HepG2 (cell line): ENCODE measurements around the gene UBASH3A. TPM values are rescaled to one million over a fixed set of nuclear protein-coding genes. Genes with fewer than 3 reads are reported as not detected.

Experiments
- ETV5 ChIP-seq: IDR thresholded peaks from 2 replicates; pipeline ENCODE4 v1.6.1; 2018; ENCODE audit warnings: missing biosample characterization, missing genetic modification reagents, inconsistent platforms, borderline replicate concordance
- HMG20B ChIP-seq: conservative IDR thresholded peaks from 2 replicates; pipeline ENCODE4 v1.6.1; 2016; ENCODE audit warnings: missing genetic modification reagents, missing compliant biosample characterization
- MAZ ChIP-seq, 2 experiments: sonication (generic) in 1 of 2; formaldehyde crosslinking in 1 of 2; IDR thresholded peaks; 2 replicates each; pipeline versions ENCODE4 v1.5.0 to v1.6.1; 2012 to 2020; ENCODE audit warnings: low read depth in 2 of 2, mild to moderate bottlenecking in 2 of 2, borderline replicate concordance in 1 of 2, improper control_type of control experiment in 1 of 2, low read length in 1 of 2, missing genetic modification reagents in 1 of 2, moderate library complexity in 1 of 2
- RBM39 ChIP-seq: fragments of 200-400 bp; formaldehyde crosslinking; IDR thresholded peaks from one replicate; pipeline ENCODE4 v1.6.1; 2018; ENCODE audit warnings: antibody characterized with exemption, mild to moderate bottlenecking, low read depth, low read length; ENCODE audit not compliant: poor library complexity, severe bottlenecking
- RFXANK ChIP-seq: IDR thresholded peaks from 2 replicates; pipeline ENCODE4 v1.6.1; 2016
- SAP130 ChIP-seq: IDR thresholded peaks from 2 replicates; pipeline ENCODE4 v1.6.1; 2016; ENCODE audit warnings: low read depth
- SNRNP70 ChIP-seq: fragments of 200-400 bp; formaldehyde crosslinking; IDR thresholded peaks from 2 replicates; pipeline ENCODE4 v1.6.1; 2017; ENCODE audit warnings: mild to moderate bottlenecking, low read depth, low read length, moderate library complexity
- YEATS2 ChIP-seq: sonication (generic); formaldehyde crosslinking; IDR thresholded peaks from 2 replicates; pipeline ENCODE4 v1.4.0; 2020; ENCODE audit warnings: missing genetic modification reagents, borderline replicate concordance
- ZNF234 ChIP-seq: sonication (generic); formaldehyde crosslinking; conservative IDR thresholded peaks from 2 replicates; pipeline ENCODE4 v1.5.1; 2020; ENCODE audit warnings: mild to moderate bottlenecking, missing genetic modification reagents
- ZNF772 ChIP-seq: sonication (generic); formaldehyde crosslinking; IDR thresholded peaks from 2 replicates; pipeline ENCODE4 v1.5.0; 2020; ENCODE audit warnings: mild to moderate bottlenecking, missing genetic modification reagents
- polyA plus RNA-seq, 8 experiments: library from polyadenylated mRNA; depleted of rRNA in 3 of 8; stranded (reverse) in 7 of 8; unstranded in 1 of 8; fragments of >200 nt; fragmentation: Illumina TruSeq in 4 of 8; extraction: Trizol in 4 of 8; gene quantifications; 2 replicates each; pipeline versions ENCODE4 v1.2.1 to v1.2.3, GENCODE V29; 2011 to 2016; ENCODE audit warnings: low read depth in 4 of 8, missing spikeins in 1 of 8, mixed read lengths in 1 of 8; ENCODE audit not compliant: insufficient read depth in 1 of 8
- total RNA-seq, 5 experiments: library from RNA; depleted of rRNA; stranded (reverse); fragments of >200 nt; fragmentation: Illumina TruSeq; extraction: Trizol; gene quantifications; 2 replicates each; pipeline ENCODE4 v1.2.3, GENCODE V29; 2016; ENCODE audit warnings: low read depth in 1 of 5
- TF ChIP-seq, protein P1 (sequence below): sonication (generic); formaldehyde crosslinking; IDR thresholded peaks from 2 replicates; pipeline ENCODE4 v1.4.0; 2020; ENCODE audit warnings: mild to moderate bottlenecking, missing genetic modification reagents, borderline replicate concordance
- TF ChIP-seq, protein P2 (sequence below): sonication (generic); formaldehyde crosslinking; IDR thresholded peaks from 2 replicates; pipeline ENCODE4 v1.5.0; 2020; ENCODE audit warnings: mild to moderate bottlenecking, missing genetic modification reagents, moderate library complexity
- TF ChIP-seq, protein P3 (sequence below): IDR thresholded peaks from 2 replicates; pipeline ENCODE4 v1.6.1; 2016; ENCODE audit warnings: missing genetic modification reagents, missing compliant biosample characterization
- TF ChIP-seq, protein P4 (sequence below): IDR thresholded peaks from 2 replicates; pipeline ENCODE4 v1.6.1; 2012; ENCODE audit warnings: low read length, improper control_type of control experiment

The UBASH3A gene
- total and polyA plus RNA-seq, 2 of the 13 experiments (the other 11 are each of a cell fraction or from before 2014, with no cell fraction given): not detected

DNA sequence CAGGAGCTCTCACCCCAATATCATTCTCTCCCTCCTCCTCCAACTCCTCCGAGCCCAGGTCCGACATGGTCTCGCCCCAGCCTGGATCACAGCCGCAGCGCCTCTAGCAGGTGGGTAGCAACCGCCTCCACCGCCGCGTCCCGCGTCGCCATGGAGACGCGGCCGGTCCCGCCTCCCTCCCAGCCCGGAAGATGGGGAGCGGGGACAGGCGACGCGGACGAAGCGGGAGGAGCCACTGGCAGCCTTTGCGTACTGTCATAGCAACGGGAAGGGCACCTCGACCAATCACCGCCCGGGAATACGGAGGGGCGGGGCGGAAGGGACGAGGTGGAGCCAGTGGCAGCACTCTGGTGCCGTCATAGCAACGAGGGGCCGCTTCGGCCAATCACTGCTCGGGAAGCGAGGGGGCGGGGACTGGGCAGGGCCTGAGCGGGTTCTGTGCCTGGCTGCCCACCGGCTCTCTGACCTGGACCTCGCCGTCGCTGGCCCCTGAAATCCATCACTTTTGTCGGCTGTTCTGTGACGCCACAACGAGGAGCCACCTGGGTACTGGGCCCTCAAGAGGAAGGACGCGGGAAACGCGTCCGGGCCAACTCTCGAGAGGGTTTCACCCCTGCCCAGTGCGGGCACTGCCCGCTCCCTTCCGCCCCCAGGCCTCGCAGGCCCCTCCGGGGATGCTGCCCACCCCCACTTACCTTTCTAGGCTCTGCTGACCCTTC lies 92.6 kb downstream of the UBASH3A start, which contains the start of gene RSPH1 (continued):
- TF ChIP-seq, protein P1, sequence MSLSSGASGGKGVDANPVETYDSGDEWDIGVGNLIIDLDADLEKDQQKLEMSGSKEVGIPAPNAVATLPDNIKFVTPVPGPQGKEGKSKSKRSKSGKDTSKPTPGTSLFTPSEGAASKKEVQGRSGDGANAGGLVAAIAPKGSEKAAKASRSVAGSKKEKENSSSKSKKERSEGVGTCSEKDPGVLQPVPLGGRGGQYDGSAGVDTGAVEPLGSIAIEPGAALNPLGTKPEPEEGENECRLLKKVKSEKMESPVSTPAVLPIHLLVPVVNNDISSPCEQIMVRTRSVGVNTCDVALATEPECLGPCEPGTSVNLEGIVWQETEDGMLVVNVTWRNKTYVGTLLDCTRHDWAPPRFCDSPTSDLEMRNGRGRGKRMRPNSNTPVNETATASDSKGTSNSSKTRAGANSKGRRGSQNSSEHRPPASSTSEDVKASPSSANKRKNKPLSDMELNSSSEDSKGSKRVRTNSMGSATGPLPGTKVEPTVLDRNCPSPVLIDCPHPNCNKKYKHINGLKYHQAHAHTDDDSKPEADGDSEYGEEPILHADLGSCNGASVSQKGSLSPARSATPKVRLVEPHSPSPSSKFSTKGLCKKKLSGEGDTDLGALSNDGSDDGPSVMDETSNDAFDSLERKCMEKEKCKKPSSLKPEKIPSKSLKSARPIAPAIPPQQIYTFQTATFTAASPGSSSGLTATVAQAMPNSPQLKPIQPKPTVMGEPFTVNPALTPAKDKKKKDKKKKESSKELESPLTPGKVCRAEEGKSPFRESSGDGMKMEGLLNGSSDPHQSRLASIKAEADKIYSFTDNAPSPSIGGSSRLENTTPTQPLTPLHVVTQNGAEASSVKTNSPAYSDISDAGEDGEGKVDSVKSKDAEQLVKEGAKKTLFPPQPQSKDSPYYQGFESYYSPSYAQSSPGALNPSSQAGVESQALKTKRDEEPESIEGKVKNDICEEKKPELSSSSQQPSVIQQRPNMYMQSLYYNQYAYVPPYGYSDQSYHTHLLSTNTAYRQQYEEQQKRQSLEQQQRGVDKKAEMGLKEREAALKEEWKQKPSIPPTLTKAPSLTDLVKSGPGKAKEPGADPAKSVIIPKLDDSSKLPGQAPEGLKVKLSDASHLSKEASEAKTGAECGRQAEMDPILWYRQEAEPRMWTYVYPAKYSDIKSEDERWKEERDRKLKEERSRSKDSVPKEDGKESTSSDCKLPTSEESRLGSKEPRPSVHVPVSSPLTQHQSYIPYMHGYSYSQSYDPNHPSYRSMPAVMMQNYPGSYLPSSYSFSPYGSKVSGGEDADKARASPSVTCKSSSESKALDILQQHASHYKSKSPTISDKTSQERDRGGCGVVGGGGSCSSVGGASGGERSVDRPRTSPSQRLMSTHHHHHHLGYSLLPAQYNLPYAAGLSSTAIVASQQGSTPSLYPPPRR (CRISPR knock-in tag): no peak
- TF ChIP-seq, protein P2, sequence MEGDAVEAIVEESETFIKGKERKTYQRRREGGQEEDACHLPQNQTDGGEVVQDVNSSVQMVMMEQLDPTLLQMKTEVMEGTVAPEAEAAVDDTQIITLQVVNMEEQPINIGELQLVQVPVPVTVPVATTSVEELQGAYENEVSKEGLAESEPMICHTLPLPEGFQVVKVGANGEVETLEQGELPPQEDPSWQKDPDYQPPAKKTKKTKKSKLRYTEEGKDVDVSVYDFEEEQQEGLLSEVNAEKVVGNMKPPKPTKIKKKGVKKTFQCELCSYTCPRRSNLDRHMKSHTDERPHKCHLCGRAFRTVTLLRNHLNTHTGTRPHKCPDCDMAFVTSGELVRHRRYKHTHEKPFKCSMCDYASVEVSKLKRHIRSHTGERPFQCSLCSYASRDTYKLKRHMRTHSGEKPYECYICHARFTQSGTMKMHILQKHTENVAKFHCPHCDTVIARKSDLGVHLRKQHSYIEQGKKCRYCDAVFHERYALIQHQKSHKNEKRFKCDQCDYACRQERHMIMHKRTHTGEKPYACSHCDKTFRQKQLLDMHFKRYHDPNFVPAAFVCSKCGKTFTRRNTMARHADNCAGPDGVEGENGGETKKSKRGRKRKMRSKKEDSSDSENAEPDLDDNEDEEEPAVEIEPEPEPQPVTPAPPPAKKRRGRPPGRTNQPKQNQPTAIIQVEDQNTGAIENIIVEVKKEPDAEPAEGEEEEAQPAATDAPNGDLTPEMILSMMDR: 0 out of 2 replicates have a peak, but pooled peaks have one; percentile 23
- TF ChIP-seq RBM39 (peak; percentile 61), ZNF234 (no peak), RFXANK (CRISPR knock-in tag) (no peak), HMG20B (CRISPR knock-in tag) (no peak), ETV5 (peak; percentile 43; the same call in 1 of the 2 replicates), ZNF772 (no peak), SNRNP70 (no peak), YEATS2 (CRISPR knock-in tag) (peak; percentile 36; the same call in 1 of the 2 replicates), SAP130 (CRISPR knock-in tag) (peak; percentile 96), MAZ (IDR thresholded peaks at IDR 0.05; ENCODE audit: borderline replicate concordance, low read depth, low read length) (no peak), MAZ (CRISPR knock-in tag; IDR thresholded peaks at IDR 0.05; ENCODE audit: low read depth) (peak; percentile 44; the same call in 1 of the 2 replicates)
- TF ChIP-seq, protein P3, sequence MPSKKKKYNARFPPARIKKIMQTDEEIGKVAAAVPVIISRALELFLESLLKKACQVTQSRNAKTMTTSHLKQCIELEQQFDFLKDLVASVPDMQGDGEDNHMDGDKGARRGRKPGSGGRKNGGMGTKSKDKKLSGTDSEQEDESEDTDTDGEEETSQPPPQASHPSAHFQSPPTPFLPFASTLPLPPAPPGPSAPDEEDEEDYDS (CRISPR knock-in tag): 0 out of 2 replicates have a peak, but pooled peaks have one; percentile 36
- TF ChIP-seq, protein P4, sequence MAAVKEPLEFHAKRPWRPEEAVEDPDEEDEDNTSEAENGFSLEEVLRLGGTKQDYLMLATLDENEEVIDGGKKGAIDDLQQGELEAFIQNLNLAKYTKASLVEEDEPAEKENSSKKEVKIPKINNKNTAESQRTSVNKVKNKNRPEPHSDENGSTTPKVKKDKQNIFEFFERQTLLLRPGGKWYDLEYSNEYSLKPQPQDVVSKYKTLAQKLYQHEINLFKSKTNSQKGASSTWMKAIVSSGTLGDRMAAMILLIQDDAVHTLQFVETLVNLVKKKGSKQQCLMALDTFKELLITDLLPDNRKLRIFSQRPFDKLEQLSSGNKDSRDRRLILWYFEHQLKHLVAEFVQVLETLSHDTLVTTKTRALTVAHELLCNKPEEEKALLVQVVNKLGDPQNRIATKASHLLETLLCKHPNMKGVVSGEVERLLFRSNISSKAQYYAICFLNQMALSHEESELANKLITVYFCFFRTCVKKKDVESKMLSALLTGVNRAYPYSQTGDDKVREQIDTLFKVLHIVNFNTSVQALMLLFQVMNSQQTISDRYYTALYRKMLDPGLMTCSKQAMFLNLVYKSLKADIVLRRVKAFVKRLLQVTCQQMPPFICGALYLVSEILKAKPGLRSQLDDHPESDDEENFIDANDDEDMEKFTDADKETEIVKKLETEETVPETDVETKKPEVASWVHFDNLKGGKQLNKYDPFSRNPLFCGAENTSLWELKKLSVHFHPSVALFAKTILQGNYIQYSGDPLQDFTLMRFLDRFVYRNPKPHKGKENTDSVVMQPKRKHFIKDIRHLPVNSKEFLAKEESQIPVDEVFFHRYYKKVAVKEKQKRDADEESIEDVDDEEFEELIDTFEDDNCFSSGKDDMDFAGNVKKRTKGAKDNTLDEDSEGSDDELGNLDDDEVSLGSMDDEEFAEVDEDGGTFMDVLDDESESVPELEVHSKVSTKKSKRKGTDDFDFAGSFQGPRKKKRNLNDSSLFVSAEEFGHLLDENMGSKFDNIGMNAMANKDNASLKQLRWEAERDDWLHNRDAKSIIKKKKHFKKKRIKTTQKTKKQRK: no peak
